NOMO-1 treated with DMSO at 0.1 percent for 48 hours (cell line): ENCODE measurements around the gene RAB40AL.

Experiments used
- DNase-seq: peaks from one replicate; lab custom pipeline; 2025; ENCODE audit not compliant: unreplicated experiment; lab: John Stamatoyannopoulos, UW

The RAB40AL gene

DNA sequence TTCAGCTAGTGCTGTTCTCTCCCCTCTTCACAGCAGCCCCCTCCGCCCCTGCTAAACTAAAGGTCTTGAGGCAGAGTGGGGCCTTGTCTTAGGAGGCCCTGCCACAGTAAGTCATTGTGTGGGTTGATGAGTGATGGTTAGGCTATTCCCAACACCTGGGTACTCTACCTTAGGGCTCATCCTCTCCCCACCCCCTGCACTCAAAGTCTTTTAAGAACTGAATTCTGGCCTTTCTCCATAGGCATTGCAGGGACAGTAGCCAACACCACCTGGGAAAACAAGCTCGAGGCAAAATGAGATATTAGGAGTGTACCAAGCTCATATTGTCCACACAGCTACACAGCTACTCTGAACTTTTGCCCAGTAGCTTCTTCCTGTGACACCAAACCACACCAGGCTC is 42.5 kb downstream of the RAB40AL start:
- no peak for DNase-seq

- no peak for DNase-seq
Measured at GRCh38 chrX:102983205-102983604, 46.1 kb downstream of the RAB40AL start.

DNA sequence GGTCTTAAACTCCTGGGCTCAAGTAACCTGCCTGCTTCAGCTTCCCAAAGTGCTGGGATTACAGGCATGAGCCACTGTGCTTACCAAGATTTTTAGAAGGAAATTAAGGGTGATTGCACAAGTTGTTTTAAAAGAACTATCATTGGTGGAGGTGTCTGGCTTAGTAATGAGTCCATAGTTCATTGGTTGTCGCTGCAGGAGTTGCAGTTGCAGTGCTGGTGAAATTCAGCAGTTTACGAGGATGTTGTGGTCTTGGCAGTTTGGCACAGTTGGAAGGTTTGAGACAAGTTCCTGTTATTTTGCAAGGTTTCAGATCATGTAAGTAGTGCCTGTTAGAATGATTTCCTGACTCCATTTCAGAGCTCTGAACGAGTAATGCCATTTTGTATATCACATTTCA is 48.1 kb downstream of the RAB40AL start:
- DNase-seq = peak; percentile 99
